ENCODE results near the gene AFF3. TPM values are rescaled to one million over a fixed set of nuclear protein-coding genes. Genes with fewer than 3 reads are reported as not detected.

Gene AFF3
- total and polyA plus RNA-seq, 4 donors, result 0.48 to 5.3 (median 2.3) TPM

DNA sequence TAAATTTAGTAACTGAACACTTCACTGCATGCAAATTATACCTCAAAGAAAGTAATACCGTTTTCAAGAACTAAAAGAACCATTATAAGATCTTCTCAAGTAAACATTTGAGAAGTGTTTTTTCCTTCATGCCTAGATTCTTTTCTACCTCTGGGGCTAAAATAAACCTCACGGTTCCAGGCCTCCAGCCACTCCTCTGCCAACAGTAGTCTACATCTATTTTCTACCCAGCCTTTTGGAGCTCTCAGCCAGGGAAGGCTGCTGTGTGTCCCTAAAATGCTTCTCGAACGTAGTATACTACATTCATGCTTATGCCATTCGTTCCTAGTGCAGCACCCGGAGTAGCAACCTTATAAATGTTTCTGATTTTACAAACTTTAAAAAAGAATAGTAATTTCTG is 219.7 kb downstream of the AFF3 start:
- H3K4me1 ChIP-seq (ENCODE audit: control insufficient read depth in 4 of 4, insufficient read depth in 4 of 4, low read length in 3 of 4), result peaks cover 0 to 2% (median 0%) of the 10 kb centered on the region in 4 donors
- WGBS, result 95% methylated on average over 6 of the region's 6 CpGs
- H3K27ac ChIP-seq (ENCODE audit: low read depth in 1 of 2, low read length in 2 of 2), result no peak overlapping the region
- no peak overlapping the region for H3K9ac ChIP-seq (ENCODE audit: low read depth in 1 of 2, low read length in 2 of 2)
- H3K9me3 ChIP-seq (ENCODE audit: control insufficient read depth in 4 of 4, low read length in 3 of 4), result no peaks in the 10 kb centered on the region
- no peak overlapping the region for H3K4me3 ChIP-seq (ENCODE audit: low read depth in 1 of 3, low read length in 3 of 3)
- no peak for DNase-seq (ENCODE audit: low spot score)
- peaks cover 0 to 2% (median 0%) of the 10 kb centered on the region in 4 donors for H3K36me3 ChIP-seq (ENCODE audit: control insufficient read depth in 4 of 4, insufficient read depth in 3 of 4, low read depth in 1 of 4, low read length in 3 of 4)
- no peak for TF ChIP-seq SP1 (IDR thresholded peaks at IDR 0.05)
- TF ChIP-seq FOXA1 (IDR thresholded peaks at IDR 0.05), result no peak
- TF ChIP-seq HNF4G (IDR thresholded peaks at IDR 0.05), result no peak
- TF ChIP-seq GABPA (IDR thresholded peaks at IDR 0.05 in 1 of 2, conservative IDR thresholded peaks at IDR 0.05 in 1 of 2), result no peak
- TF ChIP-seq, protein P1, sequence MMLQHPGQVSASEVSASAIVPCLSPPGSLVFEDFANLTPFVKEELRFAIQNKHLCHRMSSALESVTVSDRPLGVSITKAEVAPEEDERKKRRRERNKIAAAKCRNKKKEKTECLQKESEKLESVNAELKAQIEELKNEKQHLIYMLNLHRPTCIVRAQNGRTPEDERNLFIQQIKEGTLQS (IDR thresholded peaks at IDR 0.05), result no peak
- TF ChIP-seq RXRA (IDR thresholded peaks at IDR 0.05), result no peak
- TF ChIP-seq YY1 (IDR thresholded peaks at IDR 0.05), result no peak
- TF ChIP-seq, protein P2, sequence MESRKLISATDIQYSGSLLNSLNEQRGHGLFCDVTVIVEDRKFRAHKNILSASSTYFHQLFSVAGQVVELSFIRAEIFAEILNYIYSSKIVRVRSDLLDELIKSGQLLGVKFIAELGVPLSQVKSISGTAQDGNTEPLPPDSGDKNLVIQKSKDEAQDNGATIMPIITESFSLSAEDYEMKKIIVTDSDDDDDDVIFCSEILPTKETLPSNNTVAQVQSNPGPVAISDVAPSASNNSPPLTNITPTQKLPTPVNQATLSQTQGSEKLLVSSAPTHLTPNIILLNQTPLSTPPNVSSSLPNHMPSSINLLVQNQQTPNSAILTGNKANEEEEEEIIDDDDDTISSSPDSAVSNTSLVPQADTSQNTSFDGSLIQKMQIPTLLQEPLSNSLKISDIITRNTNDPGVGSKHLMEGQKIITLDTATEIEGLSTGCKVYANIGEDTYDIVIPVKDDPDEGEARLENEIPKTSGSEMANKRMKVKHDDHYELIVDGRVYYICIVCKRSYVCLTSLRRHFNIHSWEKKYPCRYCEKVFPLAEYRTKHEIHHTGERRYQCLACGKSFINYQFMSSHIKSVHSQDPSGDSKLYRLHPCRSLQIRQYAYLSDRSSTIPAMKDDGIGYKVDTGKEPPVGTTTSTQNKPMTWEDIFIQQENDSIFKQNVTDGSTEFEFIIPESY (IDR thresholded peaks at IDR 0.05), result no peak
- TF ChIP-seq RAD21 (IDR thresholded peaks at IDR 0.05), result no peak
- no peak for TF ChIP-seq HNF4A (conservative IDR thresholded peaks at IDR 0.05)
- no peak for TF ChIP-seq FOXA2 (IDR thresholded peaks at IDR 0.05)
- no peak for TF ChIP-seq TAF1 (conservative IDR thresholded peaks at IDR 0.05)
- no peaks in the 10 kb centered on the region for H3K27me3 ChIP-seq (ENCODE audit: control insufficient read depth in 4 of 4, insufficient read depth in 4 of 4, low read length in 3 of 4)

DNA sequence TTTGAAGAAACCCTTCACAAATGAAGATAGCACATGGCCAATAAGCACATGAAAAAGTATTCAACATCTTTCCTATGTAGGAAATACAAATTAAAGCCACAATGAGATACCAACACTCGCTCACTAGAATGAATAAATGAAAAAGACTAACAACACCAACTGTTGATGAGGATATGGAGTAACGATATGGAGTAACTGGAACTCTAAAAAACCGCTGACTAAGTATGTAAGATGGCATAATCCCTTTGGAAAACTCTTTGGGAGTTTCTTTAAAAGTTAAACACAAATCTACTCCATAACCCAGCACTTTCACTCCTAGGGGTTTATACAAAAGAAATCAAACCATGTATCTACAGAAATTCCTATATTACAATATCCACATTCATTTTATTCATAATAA is 220.5 kb downstream of the AFF3 start:
- 95% methylated on average over 3 of the region's 3 CpGs for WGBS
- Histone ChIP-seq H3K4me1 (ENCODE audit: control insufficient read depth in 4 of 4, insufficient read depth in 4 of 4, low read length in 3 of 4) (peaks cover 0 to 2% (median 0%) of the 10 kb centered on the region in 4 donors), H3K9ac (ENCODE audit: low read depth in 1 of 2, low read length in 2 of 2) (no peak overlapping the region), H3K27ac (ENCODE audit: low read depth in 1 of 2, low read length in 2 of 2) (no peak overlapping the region), H3K9me3 (ENCODE audit: control insufficient read depth in 4 of 4, low read length in 3 of 4) (no peaks in the 10 kb centered on the region), H3K36me3 (ENCODE audit: control insufficient read depth in 4 of 4, insufficient read depth in 3 of 4, low read depth in 1 of 4, low read length in 3 of 4) (peaks cover 0 to 2% (median 0%) of the 10 kb centered on the region in 4 donors), H3K27me3 (ENCODE audit: control insufficient read depth in 4 of 4, insufficient read depth in 4 of 4, low read length in 3 of 4) (no peaks in the 10 kb centered on the region), H3K4me3 (ENCODE audit: low read depth in 1 of 3, low read length in 3 of 3) (no peak overlapping the region)
- TF ChIP-seq, protein P1 (IDR thresholded peaks at IDR 0.05), result no peak
- TF ChIP-seq EGR1 (IDR thresholded peaks at IDR 0.05; ENCODE audit: low read depth in 2 of 2), result no peak
- DNase-seq (ENCODE audit: low spot score), result no peak

DNA sequence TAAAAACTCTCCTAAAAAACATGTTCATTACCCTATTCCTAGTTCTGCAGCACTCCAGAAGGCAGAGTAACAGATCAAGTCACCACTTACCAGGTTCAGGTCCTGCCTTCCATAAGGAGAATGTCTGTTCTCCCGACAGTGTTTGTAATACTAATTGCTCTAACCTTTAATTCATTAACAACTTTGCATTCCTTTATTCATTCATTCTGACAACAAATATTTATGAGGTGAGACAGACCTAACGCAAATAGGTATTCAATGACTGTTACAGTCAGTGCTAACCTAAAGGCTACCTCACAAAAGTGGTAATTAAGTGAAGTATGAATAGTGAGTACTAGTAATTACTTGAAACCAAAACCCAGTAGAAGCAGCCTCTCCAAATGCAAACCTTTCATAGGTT is 224.0 kb downstream of the AFF3 start:
- Histone ChIP-seq H3K36me3 (ENCODE audit: control insufficient read depth in 4 of 4, insufficient read depth in 3 of 4, low read depth in 1 of 4, low read length in 3 of 4) (peaks cover 0 to 2% (median 0%) of the 10 kb centered on the region in 4 donors), H3K9me3 (ENCODE audit: control insufficient read depth in 4 of 4, low read length in 3 of 4) (no peaks in the 10 kb centered on the region), H3K27ac (ENCODE audit: low read depth in 1 of 2, low read length in 2 of 2) (no peak overlapping the region), H3K4me3 (ENCODE audit: low read depth in 1 of 3, low read length in 3 of 3) (no peak overlapping the region), H3K4me1 (ENCODE audit: control insufficient read depth in 4 of 4, insufficient read depth in 4 of 4, low read length in 3 of 4) (peaks cover 0 to 6% (median 0%) of the 10 kb centered on the region in 4 donors), H3K9ac (ENCODE audit: low read depth in 1 of 2, low read length in 2 of 2) (no peak overlapping the region), H3K27me3 (ENCODE audit: control insufficient read depth in 4 of 4, insufficient read depth in 4 of 4, low read length in 3 of 4) (no peaks in the 10 kb centered on the region)
- 91% methylated on average over 2 of the region's 2 CpGs for WGBS
- no peak for TF ChIP-seq FOXA2 (IDR thresholded peaks at IDR 0.05)
- no peak for TF ChIP-seq NR2F2 (IDR thresholded peaks at IDR 0.05)
- TF ChIP-seq, protein P3, sequence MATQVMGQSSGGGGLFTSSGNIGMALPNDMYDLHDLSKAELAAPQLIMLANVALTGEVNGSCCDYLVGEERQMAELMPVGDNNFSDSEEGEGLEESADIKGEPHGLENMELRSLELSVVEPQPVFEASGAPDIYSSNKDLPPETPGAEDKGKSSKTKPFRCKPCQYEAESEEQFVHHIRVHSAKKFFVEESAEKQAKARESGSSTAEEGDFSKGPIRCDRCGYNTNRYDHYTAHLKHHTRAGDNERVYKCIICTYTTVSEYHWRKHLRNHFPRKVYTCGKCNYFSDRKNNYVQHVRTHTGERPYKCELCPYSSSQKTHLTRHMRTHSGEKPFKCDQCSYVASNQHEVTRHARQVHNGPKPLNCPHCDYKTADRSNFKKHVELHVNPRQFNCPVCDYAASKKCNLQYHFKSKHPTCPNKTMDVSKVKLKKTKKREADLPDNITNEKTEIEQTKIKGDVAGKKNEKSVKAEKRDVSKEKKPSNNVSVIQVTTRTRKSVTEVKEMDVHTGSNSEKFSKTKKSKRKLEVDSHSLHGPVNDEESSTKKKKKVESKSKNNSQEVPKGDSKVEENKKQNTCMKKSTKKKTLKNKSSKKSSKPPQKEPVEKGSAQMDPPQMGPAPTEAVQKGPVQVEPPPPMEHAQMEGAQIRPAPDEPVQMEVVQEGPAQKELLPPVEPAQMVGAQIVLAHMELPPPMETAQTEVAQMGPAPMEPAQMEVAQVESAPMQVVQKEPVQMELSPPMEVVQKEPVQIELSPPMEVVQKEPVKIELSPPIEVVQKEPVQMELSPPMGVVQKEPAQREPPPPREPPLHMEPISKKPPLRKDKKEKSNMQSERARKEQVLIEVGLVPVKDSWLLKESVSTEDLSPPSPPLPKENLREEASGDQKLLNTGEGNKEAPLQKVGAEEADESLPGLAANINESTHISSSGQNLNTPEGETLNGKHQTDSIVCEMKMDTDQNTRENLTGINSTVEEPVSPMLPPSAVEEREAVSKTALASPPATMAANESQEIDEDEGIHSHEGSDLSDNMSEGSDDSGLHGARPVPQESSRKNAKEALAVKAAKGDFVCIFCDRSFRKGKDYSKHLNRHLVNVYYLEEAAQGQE (IDR thresholded peaks at IDR 0.05), result no peak
- TF ChIP-seq HNF4A (conservative IDR thresholded peaks at IDR 0.05), result no peak
- no peak for TF ChIP-seq RAD21 (IDR thresholded peaks at IDR 0.05)
- TF ChIP-seq SP1 (IDR thresholded peaks at IDR 0.05), result no peak
- TF ChIP-seq, protein P4, sequence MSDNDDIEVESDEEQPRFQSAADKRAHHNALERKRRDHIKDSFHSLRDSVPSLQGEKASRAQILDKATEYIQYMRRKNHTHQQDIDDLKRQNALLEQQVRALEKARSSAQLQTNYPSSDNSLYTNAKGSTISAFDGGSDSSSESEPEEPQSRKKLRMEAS (IDR thresholded peaks at IDR 0.05), result no peak
- TF ChIP-seq JUND (IDR thresholded peaks at IDR 0.05), result no peak
- TF ChIP-seq, protein P1 (IDR thresholded peaks at IDR 0.05), result no peak
- TF ChIP-seq TAF1 (conservative IDR thresholded peaks at IDR 0.05), result no peak
- TF ChIP-seq FOXA1 (IDR thresholded peaks at IDR 0.05), result no peak
- no peak for TF ChIP-seq RXRA (IDR thresholded peaks at IDR 0.05)
- TF ChIP-seq, protein P5, sequence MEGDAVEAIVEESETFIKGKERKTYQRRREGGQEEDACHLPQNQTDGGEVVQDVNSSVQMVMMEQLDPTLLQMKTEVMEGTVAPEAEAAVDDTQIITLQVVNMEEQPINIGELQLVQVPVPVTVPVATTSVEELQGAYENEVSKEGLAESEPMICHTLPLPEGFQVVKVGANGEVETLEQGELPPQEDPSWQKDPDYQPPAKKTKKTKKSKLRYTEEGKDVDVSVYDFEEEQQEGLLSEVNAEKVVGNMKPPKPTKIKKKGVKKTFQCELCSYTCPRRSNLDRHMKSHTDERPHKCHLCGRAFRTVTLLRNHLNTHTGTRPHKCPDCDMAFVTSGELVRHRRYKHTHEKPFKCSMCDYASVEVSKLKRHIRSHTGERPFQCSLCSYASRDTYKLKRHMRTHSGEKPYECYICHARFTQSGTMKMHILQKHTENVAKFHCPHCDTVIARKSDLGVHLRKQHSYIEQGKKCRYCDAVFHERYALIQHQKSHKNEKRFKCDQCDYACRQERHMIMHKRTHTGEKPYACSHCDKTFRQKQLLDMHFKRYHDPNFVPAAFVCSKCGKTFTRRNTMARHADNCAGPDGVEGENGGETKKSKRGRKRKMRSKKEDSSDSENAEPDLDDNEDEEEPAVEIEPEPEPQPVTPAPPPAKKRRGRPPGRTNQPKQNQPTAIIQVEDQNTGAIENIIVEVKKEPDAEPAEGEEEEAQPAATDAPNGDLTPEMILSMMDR (IDR thresholded peaks at IDR 0.05; ENCODE audit: low read depth, low read length, missing input control), result no peak
- TF ChIP-seq GABPA (IDR thresholded peaks at IDR 0.05 in 1 of 2, conservative IDR thresholded peaks at IDR 0.05 in 1 of 2), result no peak
- TF ChIP-seq YY1 (IDR thresholded peaks at IDR 0.05), result no peak
- TF ChIP-seq EGR1 (IDR thresholded peaks at IDR 0.05; ENCODE audit: low read depth in 2 of 2), result no peak
- TF ChIP-seq HNF4G (IDR thresholded peaks at IDR 0.05), result no peak
- DNase-seq (ENCODE audit: low spot score), result no peak

Measured in liver (tissue), 9 donors.